Hematopoietic multipotent progenitor cell treated with erythropoietin and hydrocortisone succinate and interleukin-3 and kit ligand, for 4 days (in vitro differentiated cells): ENCODE data around the gene GIT2.
"Not testable (repeated sequence)": the region's sequence is repeated elsewhere in the genome, so short reads cannot be mapped to it uniquely, and the experiment has no call there.

ENCODE experiments used
- DNase-seq: peaks from one replicate; pipeline ENCODE4 v3.0.0-alpha.2; 2015

The GIT2 gene, protein sequence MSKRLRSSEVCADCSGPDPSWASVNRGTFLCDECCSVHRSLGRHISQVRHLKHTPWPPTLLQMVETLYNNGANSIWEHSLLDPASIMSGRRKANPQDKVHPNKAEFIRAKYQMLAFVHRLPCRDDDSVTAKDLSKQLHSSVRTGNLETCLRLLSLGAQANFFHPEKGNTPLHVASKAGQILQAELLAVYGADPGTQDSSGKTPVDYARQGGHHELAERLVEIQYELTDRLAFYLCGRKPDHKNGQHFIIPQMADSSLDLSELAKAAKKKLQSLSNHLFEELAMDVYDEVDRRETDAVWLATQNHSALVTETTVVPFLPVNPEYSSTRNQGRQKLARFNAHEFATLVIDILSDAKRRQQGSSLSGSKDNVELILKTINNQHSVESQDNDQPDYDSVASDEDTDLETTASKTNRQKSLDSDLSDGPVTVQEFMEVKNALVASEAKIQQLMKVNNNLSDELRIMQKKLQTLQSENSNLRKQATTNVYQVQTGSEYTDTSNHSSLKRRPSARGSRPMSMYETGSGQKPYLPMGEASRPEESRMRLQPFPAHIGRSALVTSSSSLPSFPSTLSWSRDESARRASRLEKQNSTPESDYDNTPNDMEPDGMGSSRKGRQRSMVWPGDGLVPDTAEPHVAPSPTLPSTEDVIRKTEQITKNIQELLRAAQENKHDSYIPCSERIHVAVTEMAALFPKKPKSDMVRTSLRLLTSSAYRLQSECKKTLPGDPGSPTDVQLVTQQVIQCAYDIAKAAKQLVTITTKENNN

DNA sequence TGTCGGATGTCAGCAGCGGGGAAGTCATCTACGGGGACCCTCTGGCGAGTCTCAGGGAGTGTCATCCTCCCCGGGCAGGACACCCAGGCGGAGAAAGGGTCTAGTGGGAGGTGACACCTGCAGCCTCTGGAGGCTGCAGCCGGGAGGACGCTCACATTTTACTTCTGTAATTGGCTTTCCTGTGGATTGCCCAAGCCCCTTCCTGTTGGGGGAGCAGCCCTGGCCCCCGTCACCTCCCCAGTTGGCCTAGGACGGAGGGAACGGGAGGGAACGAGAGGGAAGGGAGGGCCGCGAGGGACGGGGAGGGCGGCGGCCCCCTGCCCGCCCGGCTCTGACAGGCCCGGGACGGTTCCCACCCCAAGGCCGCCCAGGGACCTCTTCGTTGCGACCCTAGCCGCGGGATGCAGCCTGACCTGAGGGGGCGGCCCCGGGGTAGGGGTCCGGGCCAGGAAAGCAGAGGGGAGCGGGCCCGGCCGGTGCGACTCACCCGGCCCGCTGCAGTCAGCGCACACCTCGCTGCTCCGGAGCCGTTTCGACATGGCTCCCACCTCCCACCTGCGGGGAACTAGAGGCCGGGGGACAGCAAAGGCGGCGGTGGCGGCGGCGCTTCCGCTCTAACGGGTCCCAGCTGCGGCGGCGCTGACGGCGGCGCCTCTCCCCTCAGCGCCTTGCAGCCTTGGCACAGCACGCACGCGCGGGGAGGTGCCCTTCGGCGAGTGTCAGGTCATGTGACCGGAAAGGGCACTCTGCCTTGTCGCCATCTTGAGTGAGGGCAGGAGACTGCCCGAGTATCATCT lies at the start of gene GIT2:
TSS of gene GIT2 (minus strand) at position 683 of the 797 bp plus-strand sequence. CDS start at position 539, 144 bp downstream.
- peak; percentile 98 for DNase-seq

GRCh38 chr12:110042264-110042663 lies 46.1 kb upstream of the GIT2 start:
- no peak for DNase-seq

DNA sequence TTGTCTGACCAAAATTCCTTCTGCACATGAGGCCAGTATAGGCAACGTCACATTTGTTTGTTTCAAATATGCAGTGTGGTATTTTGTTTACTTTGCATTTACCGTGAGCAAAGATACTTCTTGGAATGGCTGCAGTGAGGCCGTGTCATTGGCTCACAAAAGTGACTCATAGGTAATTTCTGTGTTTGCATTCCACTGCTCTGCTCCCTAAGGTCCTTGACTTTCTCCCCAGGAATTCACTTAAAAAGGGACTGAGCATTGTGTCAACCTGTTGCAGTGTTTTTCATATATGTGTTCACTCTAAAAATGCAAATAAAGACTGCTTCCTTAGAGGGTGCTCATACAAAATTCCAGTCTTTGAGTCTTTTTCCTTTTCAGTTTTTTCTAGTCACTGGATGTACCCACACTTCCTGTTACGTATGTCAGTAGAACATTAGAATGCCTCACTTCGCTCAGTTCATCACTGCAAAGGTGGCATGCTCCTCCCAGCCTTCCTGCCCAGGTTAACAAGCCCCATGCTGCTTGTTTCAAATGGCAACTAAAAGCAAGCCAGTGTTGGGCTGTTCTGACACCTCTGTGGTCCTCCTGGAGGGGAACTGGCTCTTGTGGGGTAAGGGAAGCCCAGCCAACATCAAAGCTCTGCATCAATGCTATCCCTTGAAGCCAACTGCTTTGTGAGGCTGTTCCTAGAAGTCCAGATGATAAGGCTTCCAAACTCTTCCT lies 43.1 kb upstream of the GIT2 start:
- peak; percentile 19 for DNase-seq

GRCh38 chr12:110038741-110039084 lies 42.5 kb upstream of the GIT2 start:
- DNase-seq = no peak

- no peak for DNase-seq
Measured at GRCh38 chr12:110037315-110037714, 41.1 kb upstream of the GIT2 start.

DNA sequence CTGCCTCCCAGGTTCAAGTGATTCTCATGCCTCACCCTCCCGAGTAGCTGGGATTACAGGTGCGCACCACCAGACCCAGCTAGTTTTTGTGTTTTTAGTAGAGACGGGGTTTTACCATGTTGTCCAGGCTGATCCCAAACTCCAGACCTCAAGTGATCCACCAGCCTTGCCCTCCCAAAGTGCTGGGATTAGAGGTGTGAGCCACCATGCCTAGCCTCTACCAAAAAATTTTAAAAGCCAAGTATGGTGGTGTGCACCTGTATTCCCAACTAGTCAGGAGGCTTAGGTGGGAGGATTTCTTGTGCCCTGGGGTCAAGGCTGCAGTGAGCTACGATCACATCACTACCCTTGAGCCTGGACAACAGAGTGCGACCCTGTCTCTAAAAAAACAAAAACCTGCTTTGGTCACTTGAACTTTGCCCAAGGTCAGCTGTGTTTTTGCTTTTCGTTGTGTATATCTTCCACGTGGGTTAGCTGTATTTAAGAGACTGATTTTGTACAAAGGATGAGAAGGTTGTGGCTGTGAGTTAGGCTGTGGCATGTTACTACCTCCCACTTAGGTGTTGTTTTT lies 39.5 kb upstream of the GIT2 start:
- no peak for DNase-seq

GRCh38 chr12:110033888-110034287 lies 37.7 kb upstream of the GIT2 start:
- no peak for DNase-seq

- no peak for DNase-seq
Measured at GRCh38 chr12:110029290-110029815, 33.2 kb upstream of the GIT2 start.

DNA sequence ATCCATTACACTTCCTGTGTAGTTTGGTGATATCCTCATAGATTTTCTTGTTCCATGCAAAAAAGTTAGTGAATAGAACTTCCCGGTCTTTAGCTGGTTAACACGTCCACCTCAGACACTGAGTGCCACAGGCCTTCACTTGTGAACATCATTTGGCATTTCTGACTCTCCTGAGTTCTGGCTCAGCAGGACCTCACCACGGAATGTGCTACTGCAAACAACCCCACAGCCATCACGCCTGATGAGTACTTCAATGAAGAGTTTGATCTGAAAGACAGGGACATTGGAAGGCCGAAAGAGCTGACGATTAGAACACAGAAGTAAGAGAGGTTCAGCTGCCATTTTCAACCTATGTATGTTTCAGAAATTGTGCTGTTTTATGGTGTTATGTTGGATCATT lies 32.2 kb upstream of the GIT2 start:
- DNase-seq = no peak

- DNase-seq = no peak
Measured at GRCh38 chr12:110024051-110024450, 27.9 kb upstream of the GIT2 start.

GRCh38 chr12:110023059-110023980 lies 27.2 kb upstream of the GIT2 start:
- no peak for DNase-seq

GRCh38 chr12:110020956-110021355 lies 24.8 kb upstream of the GIT2 start:
- DNase-seq = no peak

DNA sequence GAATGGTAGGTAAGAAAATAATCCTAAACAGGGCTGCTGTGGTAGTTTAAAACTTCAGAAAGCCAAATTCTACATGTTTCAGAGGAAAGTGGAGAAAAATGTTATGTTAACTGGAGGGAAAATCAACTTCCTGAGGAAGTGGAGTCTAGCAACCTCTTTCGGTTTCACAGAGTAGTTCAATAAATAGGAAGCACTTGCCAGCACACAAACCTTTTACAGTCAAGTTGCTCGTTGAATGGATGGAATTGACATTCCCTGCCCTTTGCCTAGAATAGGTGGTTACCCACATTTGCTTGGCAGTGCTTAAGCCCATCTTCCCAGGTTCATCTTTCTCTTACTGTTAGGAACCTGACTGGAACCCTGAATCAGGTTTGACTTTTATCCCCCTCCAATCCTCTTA lies 19.0 kb upstream of the GIT2 start:
- peak; percentile 56 for DNase-seq

DNA sequence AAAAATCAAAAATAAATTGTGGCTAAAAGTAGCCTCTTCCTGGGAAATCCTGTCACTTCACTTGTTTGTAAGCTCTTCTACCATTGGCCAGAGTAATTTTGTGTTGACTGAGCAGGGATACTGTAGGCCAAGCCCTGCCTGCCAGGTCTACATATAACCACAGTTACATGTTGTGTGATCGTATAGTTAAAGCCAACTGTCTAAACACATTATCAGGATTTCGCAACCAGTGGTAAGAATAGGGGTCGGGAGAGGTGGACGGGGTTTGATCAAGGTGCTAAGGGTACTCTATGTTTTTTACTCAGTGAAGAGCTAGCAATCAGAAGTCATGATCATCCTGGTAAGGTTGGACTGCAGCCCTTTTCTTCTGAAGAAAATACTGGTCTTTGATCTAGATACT lies 16.5 kb upstream of the GIT2 start:
- DNase-seq = peak; percentile 50

- DNase-seq = no peak
Measured at GRCh38 chr12:110012137-110012536, 16.0 kb upstream of the GIT2 start.

- no peak for DNase-seq
Measured at GRCh38 chr12:110010853-110011723, 14.9 kb upstream of the GIT2 start.

DNA sequence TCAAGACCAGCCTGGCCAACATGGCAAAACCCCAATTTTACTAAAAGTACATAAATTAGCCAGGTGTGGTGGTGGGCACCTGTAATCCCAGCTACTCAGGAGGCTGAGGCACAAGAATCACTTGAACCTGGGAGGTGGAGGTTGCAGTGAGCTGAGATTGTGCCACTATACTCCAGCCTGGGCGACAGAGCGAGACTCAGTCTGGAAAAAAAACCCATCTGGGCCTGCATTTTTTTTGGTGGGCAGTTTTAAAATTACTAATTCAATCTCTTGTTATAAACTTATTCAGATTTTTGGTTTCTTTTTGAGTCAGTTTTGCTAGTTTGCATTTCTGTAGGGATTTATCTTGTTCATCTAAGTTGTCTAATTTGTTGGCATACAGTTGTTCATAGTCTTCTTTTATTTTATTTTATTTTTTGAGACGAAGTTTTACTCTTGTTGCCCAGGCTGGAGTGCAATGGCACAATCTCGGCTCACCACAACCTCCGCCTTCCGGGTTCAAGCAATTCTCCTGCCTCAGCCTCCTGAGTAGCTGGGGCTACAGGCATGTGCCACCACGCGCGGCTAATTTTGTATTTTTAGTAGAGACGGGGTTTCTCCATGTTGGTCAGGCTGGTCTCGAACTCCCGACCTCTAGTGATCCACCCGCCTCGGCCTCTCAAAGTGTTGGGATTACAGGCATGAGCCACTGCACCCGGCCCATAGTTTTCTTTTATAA lies 12.7 kb upstream of the GIT2 start:
- not testable (repeated sequence) for DNase-seq

DNA sequence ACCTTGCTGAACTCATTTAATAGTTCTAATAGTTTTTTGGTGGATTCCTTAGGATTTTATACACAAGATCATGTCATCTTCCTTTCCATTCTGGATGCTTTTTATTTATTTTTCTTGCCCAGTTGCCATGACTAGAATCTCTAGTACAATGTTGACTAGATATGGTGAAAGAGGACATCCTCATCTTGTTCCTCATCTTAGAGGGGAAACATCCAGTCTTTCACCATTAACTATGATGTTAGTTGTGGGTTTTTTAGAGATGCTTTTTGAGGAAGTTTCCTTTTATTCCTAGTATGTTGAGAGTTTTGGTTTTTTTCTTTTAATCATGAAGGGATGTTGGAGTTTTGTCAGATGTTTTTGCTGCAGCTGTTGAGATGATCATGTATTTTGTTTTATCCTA lies 11.7 kb upstream of the GIT2 start:
- DNase-seq = peak; percentile 71

DNA sequence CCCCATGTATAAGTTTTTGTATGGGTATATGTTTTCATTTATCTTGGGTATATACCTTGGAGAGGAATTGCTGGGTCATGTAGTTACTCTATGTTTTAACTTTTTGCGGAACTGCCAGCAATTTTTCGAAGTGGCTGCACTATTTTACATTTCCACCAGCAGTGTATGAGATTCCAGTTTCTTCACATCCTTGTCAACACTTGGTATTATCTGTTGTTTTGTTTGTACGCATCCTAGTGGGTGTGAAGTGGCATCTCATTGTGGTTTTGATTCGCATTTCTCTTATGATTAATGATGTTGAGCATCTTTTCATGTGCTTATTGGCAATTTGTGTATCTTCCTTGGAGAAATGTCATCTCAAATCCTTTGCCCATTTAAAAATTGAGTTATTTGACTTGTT lies 9.9 kb upstream of the GIT2 start:
- DNase-seq = no peak
